Suprapubic skin (tissue), 4 donors: Measurements from ENCODE around the gene C5orf63. TPM values are rescaled to one million over a fixed set of nuclear protein-coding genes. Genes with fewer than 3 reads are reported as not detected.
"Not testable (repeated sequence)": the region's sequence is repeated elsewhere in the genome, so short reads cannot be mapped to it uniquely, and the experiment has no call there.

Source experiments
- DNase-seq, 2 donors: peaks; one replicate each; pipeline ENCODE4 v3.0.0-alpha.2; 2019; ENCODE audit warnings: low spot score in 2 of 2
- H3K27ac ChIP-seq: fragments of 200-600 bp; sonication (generic); one replicate; pipeline ENCODE4 v1.5.1; 2019
- H3K27me3 ChIP-seq: fragments of 200-600 bp; sonication (generic); one replicate; pipeline ENCODE4 v1.5.1; 2019
- H3K36me3 ChIP-seq: fragments of 200-600 bp; sonication (generic); one replicate; pipeline ENCODE4 v1.5.1; 2019
- H3K4me1 ChIP-seq: fragments of 200-600 bp; sonication (generic); one replicate; pipeline ENCODE4 v1.5.1; 2019
- H3K4me3 ChIP-seq: fragments of 200-600 bp; sonication (generic); one replicate; pipeline ENCODE4 v1.5.1; 2019; ENCODE audit warnings: mild to moderate bottlenecking
- H3K9me3 ChIP-seq: fragments of 200-600 bp; sonication (generic); one replicate; pipeline ENCODE4 v1.5.1; 2019
- EP300 ChIP-seq: sonication (generic); formaldehyde crosslinking; IDR thresholded peaks from one replicate; pipeline ENCODE4 v1.6.1; 2017; ENCODE audit warnings: antibody characterized with exemption
- POLR2A ChIP-seq, 2 donors: fragments of 450-650 bp; IDR thresholded peaks; one replicate each; pipeline ENCODE4 v1.6.1; 2017; ENCODE audit warnings: antibody characterized with exemption in 2 of 2, mild to moderate bottlenecking in 2 of 2, moderate library complexity in 2 of 2
- POLR2AphosphoS5 ChIP-seq, 3 donors: sonication (generic); formaldehyde crosslinking; IDR thresholded peaks; one replicate each; pipeline ENCODE4 v1.6.1; 2017; ENCODE audit warnings: antibody characterized with exemption in 3 of 3
- WGBS: methylation state at CpG from one replicate; pipeline ENCODE4 v1.1.5; 2018; 5-methylcytosine and 5-hydroxymethylcytosine counted together
- total RNA-seq, 4 donors: library from RNA; depleted of rRNA; stranded (reverse); fragments of >200 nt; gene quantifications; one replicate each; pipeline ENCODE4 v1.1.0, GENCODE V29; 2016
- TF ChIP-seq, protein P1 (sequence below), 2 donors: fragments of 200-600 bp in 1 of 2; fragments of 450-650 bp in 1 of 2; sonication (generic) in 1 of 2; IDR thresholded peaks; one replicate each; pipeline ENCODE4 v1.5.1; 2016 to 2019; ENCODE audit warnings: antibody characterized with exemption in 2 of 2, mild to moderate bottlenecking in 1 of 2, moderate library complexity in 1 of 2

C5orf63 gene
- 1 to 10 TPM in 3 of 4 donors, under 1 TPM in 1; 0.98 to 9.5 (median 2.0) TPM for total RNA-seq

DNA sequence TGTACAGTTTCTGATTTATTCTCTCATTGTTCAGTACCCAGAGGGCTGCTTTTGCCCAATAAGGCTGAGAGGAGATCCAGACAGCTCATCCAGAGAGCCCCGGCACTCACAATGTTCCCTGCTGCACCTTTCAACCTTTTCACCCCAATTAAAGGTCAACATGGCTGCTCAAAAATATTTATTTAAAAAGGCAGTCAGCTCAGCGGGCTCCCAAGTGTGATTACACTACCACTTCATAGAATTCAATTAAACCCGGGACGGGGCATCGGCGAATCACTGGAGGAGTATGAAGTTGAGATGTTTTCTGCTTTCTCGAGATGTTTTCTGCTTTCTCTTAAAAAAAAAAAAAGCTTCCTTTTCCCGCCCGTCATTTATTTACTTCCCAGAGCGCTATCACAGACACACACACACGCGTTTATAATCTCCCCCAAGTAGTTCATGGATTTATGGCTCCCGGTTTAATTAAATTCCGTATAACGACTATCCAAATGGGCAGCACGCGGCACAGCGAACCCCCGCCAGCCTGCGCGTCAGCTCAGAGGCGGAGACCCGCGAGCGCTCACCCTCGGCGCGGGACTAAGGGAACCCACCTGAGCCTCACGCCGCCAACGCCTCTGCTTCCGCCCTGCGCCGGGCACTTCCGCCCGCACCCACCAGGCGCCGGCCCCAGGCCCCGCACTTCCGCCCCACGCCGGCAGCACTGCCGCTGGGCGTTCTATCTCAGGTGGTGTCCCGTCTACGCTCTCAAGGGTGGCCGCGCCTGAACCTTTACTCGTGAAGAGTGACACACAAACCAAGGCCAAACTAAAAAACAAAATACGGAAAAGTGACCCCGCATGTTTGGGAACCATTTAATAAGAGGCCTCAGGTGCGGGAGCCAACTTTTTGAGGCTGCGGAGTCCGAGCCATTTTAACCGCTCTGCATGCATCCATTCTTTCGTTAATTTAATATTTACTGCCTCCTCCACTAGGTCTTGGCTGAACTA lies at the start of gene C5orf63:
TSS of gene C5orf63 (minus strand) at position 642 of the 986 bp plus-strand sequence. CDS start 14,507 bp downstream, outside the sequence.
- no peak for TF ChIP-seq EP300
- TF ChIP-seq POLR2AphosphoS5 (IDR thresholded peaks at IDR 0.05), result no peak
- TF ChIP-seq POLR2A (IDR thresholded peaks at IDR 0.05), result no peak
- TF ChIP-seq, protein P1, sequence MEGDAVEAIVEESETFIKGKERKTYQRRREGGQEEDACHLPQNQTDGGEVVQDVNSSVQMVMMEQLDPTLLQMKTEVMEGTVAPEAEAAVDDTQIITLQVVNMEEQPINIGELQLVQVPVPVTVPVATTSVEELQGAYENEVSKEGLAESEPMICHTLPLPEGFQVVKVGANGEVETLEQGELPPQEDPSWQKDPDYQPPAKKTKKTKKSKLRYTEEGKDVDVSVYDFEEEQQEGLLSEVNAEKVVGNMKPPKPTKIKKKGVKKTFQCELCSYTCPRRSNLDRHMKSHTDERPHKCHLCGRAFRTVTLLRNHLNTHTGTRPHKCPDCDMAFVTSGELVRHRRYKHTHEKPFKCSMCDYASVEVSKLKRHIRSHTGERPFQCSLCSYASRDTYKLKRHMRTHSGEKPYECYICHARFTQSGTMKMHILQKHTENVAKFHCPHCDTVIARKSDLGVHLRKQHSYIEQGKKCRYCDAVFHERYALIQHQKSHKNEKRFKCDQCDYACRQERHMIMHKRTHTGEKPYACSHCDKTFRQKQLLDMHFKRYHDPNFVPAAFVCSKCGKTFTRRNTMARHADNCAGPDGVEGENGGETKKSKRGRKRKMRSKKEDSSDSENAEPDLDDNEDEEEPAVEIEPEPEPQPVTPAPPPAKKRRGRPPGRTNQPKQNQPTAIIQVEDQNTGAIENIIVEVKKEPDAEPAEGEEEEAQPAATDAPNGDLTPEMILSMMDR (IDR thresholded peaks at IDR 0.05), result peak in 1 of 2 donors; percentile 38
- H3K9me3 ChIP-seq, result no peaks in the 10 kb centered on the region
- no peak within 1 kb of the TSS for H3K27ac ChIP-seq
- H3K27me3 ChIP-seq, result no peaks in the 10 kb centered on the region
- WGBS, result 58% methylated on average over 56 of the region's 56 CpGs
- H3K36me3 ChIP-seq, result no peaks in the 10 kb centered on the region
- peak; percentile 63 to 83 for DNase-seq
- peaks cover 5% of the 10 kb centered on the region for H3K4me1 ChIP-seq
- peak within 1 kb of the TSS; percentile 64 for H3K4me3 ChIP-seq

DNA sequence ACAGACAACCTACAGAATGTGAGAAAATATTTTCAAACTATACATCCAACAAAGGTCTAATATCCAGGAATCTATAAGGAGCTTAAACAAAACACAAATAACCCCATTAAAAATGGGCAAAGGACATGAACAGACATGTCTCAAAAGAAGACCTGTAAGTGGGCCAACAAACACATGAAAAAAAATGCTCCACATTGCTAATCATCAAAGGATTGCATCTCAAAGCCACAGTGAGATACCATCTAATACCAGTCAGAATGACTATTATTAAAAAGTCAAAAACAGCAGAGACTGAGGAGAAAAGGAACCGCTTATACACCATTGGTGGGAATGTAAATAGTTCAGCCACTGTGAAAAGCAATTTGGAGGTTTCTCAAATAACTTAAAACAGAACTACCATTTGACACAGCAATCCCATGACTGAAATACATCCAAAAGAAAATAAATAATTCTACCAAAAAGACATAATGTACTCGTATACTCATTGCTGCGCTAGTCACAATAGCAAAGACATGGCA lies 39.1 kb upstream of the C5orf63 start:
- no peaks in the 10 kb centered on the region for H3K4me1 ChIP-seq
- no peak for DNase-seq
- H3K27me3 ChIP-seq, result peaks cover 4% of the 10 kb centered on the region
- no peak for TF ChIP-seq EP300
- TF ChIP-seq POLR2A (IDR thresholded peaks at IDR 0.05), result no peak
- TF ChIP-seq, protein P1 (IDR thresholded peaks at IDR 0.05), result no peak
- no peak for TF ChIP-seq POLR2AphosphoS5 (IDR thresholded peaks at IDR 0.05)
- no peak overlapping the region for H3K27ac ChIP-seq
- 86% methylated on average over 3 of the region's 3 CpGs for WGBS
- H3K9me3 ChIP-seq, result no peaks in the 10 kb centered on the region
- no peak overlapping the region for H3K4me3 ChIP-seq
- no peaks in the 10 kb centered on the region for H3K36me3 ChIP-seq

DNA sequence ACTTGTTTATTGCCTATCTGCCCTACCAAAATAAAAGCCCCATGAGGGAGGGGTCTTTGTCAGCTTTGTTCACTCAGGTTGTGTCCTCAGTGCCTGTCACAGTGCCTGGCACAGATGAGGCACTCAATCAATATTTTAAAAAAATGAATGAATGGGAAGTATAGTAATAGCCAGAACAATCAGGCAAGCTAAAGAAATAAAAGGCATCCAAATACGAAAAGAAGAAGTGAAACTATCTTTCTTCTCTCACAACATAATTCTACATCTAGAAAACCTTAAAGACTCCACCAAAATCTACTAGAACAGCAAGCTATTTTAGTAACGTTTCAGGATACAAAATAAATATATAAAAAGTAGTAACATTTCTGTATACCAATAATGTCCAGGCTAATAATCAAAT lies 37.8 kb upstream of the C5orf63 start:
- H3K27ac ChIP-seq, result no peak overlapping the region
- no peak for DNase-seq
- no peak overlapping the region for H3K4me3 ChIP-seq
- H3K36me3 ChIP-seq, result no peaks in the 10 kb centered on the region
- H3K27me3 ChIP-seq, result peaks cover 4% of the 10 kb centered on the region
- no peaks in the 10 kb centered on the region for H3K4me1 ChIP-seq
- TF ChIP-seq, protein P1 (IDR thresholded peaks at IDR 0.05), result no peak
- TF ChIP-seq POLR2A (IDR thresholded peaks at IDR 0.05) (no peak), EP300 (no peak), POLR2AphosphoS5 (IDR thresholded peaks at IDR 0.05) (no peak)
- 78% methylated on average over 2 of the region's 2 CpGs for WGBS
- H3K9me3 ChIP-seq, result no peaks in the 10 kb centered on the region

DNA sequence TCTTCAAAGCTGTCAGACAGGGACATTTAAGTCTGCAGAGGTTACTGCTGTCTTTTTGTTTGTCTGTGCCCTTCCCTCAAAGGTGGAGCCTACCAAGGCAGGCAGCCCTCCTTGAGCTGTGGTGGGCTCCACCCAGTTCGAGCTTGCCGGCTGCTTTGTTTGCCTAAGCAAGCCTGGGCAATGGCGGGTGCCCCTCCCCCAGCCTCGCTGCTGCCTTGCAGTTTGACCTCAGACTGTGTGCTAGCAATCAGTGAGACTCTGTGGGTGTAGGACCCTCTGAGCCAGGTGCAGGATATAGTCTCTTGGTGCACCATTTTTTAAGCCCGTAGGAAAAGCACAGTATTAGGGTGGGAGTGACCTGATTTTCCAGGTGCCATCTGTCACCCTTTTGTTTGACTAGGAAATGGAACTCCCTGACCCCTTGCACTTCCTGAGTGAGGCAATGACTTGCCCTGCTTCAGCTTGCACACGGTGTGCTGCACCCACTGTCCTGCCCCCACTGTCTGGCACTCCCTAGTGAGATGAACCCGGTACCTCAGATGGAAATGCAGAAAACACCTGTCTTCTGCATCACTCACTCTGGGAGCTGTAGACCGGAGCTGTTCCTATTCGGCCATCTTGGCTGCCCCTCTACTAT lies 35.4 kb upstream of the C5orf63 start:
- H3K27me3 ChIP-seq, H3K4me1 ChIP-seq, DNase-seq, H3K4me3 ChIP-seq, H3K27ac ChIP-seq, H3K36me3 ChIP-seq, H3K9me3 ChIP-seq: not testable (repeated sequence)
- WGBS, result 83% methylated on average over 7 of the region's 9 CpGs

DNA sequence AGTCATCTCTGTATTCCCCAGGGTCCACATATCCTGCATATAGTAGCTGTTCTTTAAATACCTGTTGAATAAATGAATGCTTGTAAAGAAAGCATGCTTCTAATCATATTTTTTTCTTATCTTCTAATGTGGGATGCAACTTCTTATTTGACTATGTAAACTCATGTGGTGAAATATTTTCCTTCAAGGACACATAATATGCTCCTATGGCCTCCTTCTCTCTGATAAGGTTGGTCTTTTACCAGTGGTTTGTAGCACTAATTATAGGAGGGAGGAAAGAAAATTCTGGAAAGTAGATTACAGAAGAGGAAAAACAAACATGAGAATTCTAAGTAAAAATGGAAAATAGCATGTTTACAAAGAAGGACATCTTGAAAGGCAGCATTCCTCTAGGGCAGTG lies 28.6 kb upstream of the C5orf63 start:
- H3K4me1 ChIP-seq, result no peaks in the 10 kb centered on the region
- H3K4me3 ChIP-seq, result no peak overlapping the region
- no peaks in the 10 kb centered on the region for H3K9me3 ChIP-seq
- TF ChIP-seq POLR2AphosphoS5 (IDR thresholded peaks at IDR 0.05) (no peak), EP300 (no peak), POLR2A (IDR thresholded peaks at IDR 0.05) (no peak)
- TF ChIP-seq, protein P1 (IDR thresholded peaks at IDR 0.05), result no peak
- H3K36me3 ChIP-seq, result no peaks in the 10 kb centered on the region
- no peaks in the 10 kb centered on the region for H3K27me3 ChIP-seq
- no peak for DNase-seq
- no peak overlapping the region for H3K27ac ChIP-seq
